Adipocyte (in vitro differentiated cells): ENCODE measurements around the gene NR1H2.

Experiments
- DNase-seq: peaks from one replicate; pipeline ENCODE4 v3.0.0-alpha.2; 2015; ENCODE audit warnings: low read depth
- H3K27me3 ChIP-seq: replicated peaks from 2 replicates; pipeline ENCODE4 v1.7.0; 2013; ENCODE audit warnings: mild to moderate bottlenecking, low read length, moderate library complexity; ENCODE audit not compliant: control insufficient read depth, insufficient read depth
- H3K36me3 ChIP-seq: 2 replicates; pipeline ENCODE4 v1.7.0; 2013; ENCODE audit warnings: low read length, mild to moderate bottlenecking, moderate library complexity; ENCODE audit not compliant: control insufficient read depth, insufficient read depth, severe bottlenecking
- H3K4me1 ChIP-seq: 2 replicates; pipeline ENCODE4 v1.7.0; 2013; ENCODE audit warnings: mild to moderate bottlenecking, low read length, moderate library complexity; ENCODE audit not compliant: control insufficient read depth, insufficient read depth
- H3K4me3 ChIP-seq: 2 replicates; pipeline ENCODE4 v1.7.0; 2013; ENCODE audit warnings: mild to moderate bottlenecking, low read length, moderate library complexity
- H3K9ac ChIP-seq: 2 replicates; pipeline ENCODE4 v1.7.0; 2013; ENCODE audit warnings: mild to moderate bottlenecking, low read length, moderate library complexity
- H3K9me3 ChIP-seq: 2 replicates; pipeline ENCODE4 v1.7.0; 2013; ENCODE audit warnings: mild to moderate bottlenecking, low read length, moderate library complexity; ENCODE audit not compliant: control insufficient read depth

Gene NR1H2

DNA sequence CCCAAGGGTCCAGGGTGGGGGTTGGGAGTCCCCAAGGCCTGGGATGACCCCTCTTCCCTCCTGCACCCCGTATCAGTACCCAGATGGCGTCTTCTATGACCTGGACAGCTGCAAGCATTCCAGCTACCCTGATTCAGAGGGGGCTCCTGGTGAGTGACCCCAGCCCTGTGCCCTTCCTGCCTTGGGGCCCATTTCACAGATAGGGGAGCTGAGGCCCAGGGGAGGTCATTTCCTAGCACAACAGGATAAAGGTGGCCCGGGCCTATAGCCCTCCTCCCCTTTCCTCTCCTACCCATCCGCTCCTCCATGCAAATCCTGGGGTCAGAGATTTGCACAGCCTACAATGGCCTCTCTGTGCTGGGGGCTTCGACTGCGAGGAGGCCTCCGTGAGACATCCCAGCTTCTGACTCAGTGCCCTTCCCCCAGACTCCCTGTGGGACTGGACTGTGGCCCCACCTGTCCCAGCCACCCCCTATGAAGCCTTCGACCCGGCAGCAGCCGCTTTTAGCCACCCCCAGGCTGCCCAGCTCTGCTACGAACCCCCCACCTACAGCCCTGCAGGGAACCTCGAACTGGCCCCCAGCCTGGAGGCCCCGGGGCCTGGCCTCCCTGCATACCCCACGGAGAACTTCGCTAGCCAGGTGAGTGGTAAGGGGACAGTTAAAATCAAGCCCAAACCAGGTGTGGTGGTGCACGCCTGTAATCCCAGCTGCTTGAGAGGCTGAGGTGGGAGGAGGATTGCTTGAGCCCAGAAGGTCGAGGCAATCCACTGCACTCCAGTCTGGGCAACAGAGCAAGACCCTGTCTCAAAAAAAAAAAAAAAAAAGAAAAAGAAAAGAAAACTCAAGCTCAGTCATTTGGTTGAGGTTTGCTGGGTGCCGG lies 46.4 kb downstream of the NR1H2 start:
- Histone ChIP-seq H3K9me3 (peaks cover 2% of the 10 kb centered on the region), H3K9ac (no peak overlapping the region), H3K4me3 (no peak overlapping the region), H3K27me3 (peaks cover 41% of the 10 kb centered on the region), H3K4me1 (no peaks in the 10 kb centered on the region), H3K36me3 (no peaks in the 10 kb centered on the region)
- DNase-seq, result no peak

DNA sequence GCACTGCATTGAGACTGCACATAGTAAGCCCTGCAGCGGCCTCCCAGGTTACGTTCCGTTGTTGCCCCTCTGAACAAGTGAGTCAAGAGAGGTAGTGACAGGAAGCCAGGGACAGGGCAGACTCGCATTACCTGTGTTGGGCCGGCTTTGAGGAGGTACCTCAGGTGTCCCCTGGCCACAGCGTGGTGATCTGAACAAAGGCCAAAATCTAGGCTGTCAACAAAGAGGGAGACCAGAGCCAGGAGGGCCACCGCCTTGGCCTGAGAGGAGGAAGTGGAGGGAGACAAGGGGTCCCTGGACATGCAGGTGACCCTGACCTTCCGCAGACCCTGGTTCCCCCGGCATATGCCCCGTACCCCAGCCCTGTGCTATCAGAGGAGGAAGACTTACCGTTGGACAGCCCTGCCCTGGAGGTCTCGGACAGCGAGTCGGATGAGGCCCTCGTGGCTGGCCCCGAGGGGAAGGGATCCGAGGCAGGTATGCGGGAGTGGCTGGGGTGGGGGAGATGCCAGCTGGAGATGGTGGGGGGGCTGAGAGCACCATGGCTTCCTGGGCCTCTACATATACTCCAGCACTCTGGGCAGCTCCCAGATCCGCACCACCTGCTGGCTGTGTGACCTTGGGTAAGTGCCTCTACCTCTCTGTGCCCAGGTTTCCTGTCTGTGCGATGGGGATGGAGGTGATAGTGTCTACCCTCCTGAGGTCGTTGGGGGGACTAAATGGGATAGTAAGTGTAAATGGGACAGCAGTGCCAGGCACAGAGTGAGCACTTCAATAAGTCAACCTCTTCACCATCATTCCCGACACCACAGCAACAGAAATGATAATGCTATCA lies 47.2 kb downstream of the NR1H2 start:
- DNase-seq, result no peak
- Histone ChIP-seq H3K4me1 (peaks cover 3% of the 10 kb centered on the region), H3K4me3 (no peak overlapping the region), H3K9me3 (peaks cover 2% of the 10 kb centered on the region), H3K36me3 (no peaks in the 10 kb centered on the region), H3K9ac (no peak overlapping the region), H3K27me3 (peaks cover 42% of the 10 kb centered on the region)

DNA sequence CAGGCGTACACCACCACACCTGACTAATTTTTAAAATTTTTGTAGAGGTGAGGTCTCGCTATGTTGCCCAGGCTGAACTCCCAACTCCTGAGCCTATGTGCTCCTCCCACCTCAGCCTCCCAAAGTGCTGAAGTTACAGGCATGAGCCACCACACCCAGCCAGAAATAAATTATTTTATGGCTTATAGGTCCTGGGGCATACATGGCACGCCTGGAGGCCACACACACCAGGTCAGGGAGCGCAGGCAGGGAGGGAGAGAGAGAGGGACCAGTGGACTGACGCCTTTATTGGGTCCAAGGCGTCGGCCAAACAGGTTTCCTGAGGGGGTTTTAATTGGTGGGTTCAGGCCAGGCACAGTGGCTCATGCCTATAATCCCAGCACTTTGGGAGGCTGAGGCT lies 49.3 kb downstream of the NR1H2 start:
- peaks cover 3% of the 10 kb centered on the region for H3K4me1 ChIP-seq
- no peak overlapping the region for H3K4me3 ChIP-seq
- DNase-seq, result no peak
- no peaks in the 10 kb centered on the region for H3K36me3 ChIP-seq
- peaks cover 2% of the 10 kb centered on the region for H3K9me3 ChIP-seq
- peaks cover 31% of the 10 kb centered on the region for H3K27me3 ChIP-seq
- H3K9ac ChIP-seq, result no peak overlapping the region

- H3K36me3 ChIP-seq, result no peaks in the 10 kb centered on the region
- H3K4me3 ChIP-seq, result no peak overlapping the region
- DNase-seq, result no peak
- peaks cover 35% of the 10 kb centered on the region for H3K27me3 ChIP-seq
- H3K9ac ChIP-seq, result peak overlapping the region; percentile 10
- peaks cover 6% of the 10 kb centered on the region for H3K4me1 ChIP-seq
- H3K9me3 ChIP-seq, result no peaks in the 10 kb centered on the region
Observed at GRCh38 chr19:50427318-50427925, 51.2 kb downstream of the NR1H2 start.

GRCh38 chr19:50427997-50428425 lies 51.8 kb downstream of the NR1H2 start:
- Histone ChIP-seq H3K4me3 (peak overlapping the region; percentile 28), H3K27me3 (peaks cover 38% of the 10 kb centered on the region)
- DNase-seq, result peak; percentile 69

DNA sequence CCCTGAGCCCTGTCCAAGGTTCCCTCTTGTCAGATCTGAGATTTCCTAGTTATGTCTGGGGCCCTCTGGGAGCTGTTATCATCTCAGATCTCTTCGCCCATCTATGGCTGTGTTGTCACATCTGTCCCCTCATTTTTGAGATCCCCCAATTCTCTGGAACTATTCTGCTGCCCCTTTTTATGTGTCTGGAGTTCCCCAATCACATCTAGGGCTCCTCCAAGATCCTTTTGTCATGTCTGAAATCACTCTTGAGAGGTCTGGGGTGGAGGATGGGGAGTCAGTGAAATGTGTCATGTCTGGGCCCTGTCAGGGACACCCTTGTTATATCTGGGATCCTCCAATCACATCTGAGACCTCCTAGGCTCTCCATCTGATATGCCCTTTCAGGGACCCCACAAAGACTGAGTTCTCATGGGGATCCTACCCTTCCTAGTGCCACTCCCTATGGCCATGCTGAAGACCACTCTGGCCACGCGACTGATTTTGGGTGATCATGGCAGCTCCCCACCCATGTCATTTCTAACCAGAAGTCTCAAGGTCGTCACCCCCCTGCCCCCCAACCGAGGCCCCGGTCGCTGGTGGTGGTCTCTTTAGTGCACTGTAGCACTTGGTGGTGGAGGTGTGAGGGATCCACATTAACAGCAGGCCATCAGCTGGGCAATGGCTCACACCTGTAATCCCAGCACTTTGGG lies 52.7 kb downstream of the NR1H2 start:
- no peak for DNase-seq
- H3K9me3 ChIP-seq, result no peaks in the 10 kb centered on the region
- H3K36me3 ChIP-seq, result no peaks in the 10 kb centered on the region
- peaks cover 38% of the 10 kb centered on the region for H3K27me3 ChIP-seq
- H3K9ac ChIP-seq, result no peak overlapping the region
- H3K4me3 ChIP-seq, result no peak overlapping the region
- peaks cover 6% of the 10 kb centered on the region for H3K4me1 ChIP-seq

More at GRCh38 chr19:50427997-50428425, 51.8 kb downstream of the NR1H2 start:
- H3K36me3 ChIP-seq, result no peaks in the 10 kb centered on the region
- H3K9me3 ChIP-seq, result no peaks in the 10 kb centered on the region
- H3K9ac ChIP-seq, result peak overlapping the region; percentile 10
- H3K4me1 ChIP-seq, result peaks cover 6% of the 10 kb centered on the region

- H3K9me3 ChIP-seq, result no peaks in the 10 kb centered on the region
- H3K4me1 ChIP-seq, result peaks cover 6% of the 10 kb centered on the region
- no peak overlapping the region for H3K9ac ChIP-seq
- no peaks in the 10 kb centered on the region for H3K36me3 ChIP-seq
- H3K4me3 ChIP-seq, result peak overlapping the region; percentile 70
- no peak for DNase-seq
- H3K27me3 ChIP-seq, result peaks cover 52% of the 10 kb centered on the region
Observed at GRCh38 chr19:50430888-50431342, 54.7 kb downstream of the NR1H2 start.

- no peaks in the 10 kb centered on the region for H3K9me3 ChIP-seq
- no peak overlapping the region for H3K9ac ChIP-seq
- H3K4me1 ChIP-seq, result peaks cover 6% of the 10 kb centered on the region
- peaks cover 57% of the 10 kb centered on the region for H3K27me3 ChIP-seq
- H3K36me3 ChIP-seq, result no peaks in the 10 kb centered on the region
- peak; percentile 89 for DNase-seq
- peak overlapping the region; percentile 70 for H3K4me3 ChIP-seq
Observed at GRCh38 chr19:50431343-50432220, 55.3 kb downstream of the NR1H2 start.

DNA sequence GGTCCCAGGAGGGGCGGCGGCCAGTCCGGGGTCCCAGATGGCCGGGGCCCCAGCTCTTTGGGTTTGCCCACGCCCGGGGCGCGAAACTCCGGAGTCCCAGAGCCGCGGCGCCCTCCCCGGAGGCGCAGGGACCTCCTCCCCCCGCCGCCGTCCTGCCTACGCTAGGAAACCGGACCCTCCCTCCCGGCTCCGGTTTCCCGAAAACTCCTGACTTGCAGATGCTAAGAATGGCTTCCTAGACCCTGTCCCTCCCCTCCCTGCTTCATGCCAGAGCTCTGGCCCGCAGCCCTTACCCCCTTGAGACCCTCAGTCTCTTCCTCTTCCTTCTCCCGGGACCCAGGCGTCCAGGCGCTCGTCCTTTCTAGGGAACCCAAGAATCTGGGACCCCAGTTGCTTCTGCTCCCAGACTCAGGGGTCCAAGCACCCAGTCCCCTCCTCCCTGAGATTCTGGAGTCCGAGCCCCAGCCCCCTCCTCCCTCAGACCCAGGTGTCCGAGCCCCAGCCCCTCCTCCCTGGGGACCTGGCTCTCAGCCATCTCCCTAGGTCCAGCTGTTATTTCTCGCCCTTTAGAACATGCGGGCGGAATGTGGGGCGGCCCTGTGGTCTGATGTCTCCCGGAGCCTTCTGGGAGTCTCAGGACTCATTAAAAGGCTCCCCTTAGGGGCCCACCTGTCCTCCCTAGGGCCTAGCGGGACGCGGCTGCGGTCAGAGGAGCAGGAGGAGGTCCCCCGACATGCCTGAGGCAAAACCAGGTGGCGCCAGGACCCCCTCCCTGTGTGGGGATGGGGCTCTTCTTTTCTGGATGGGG lies 56.2 kb downstream of the NR1H2 start, which contains the start of gene MYBPC2:
TSS of gene MYBPC2 (plus strand) at position 672 of the 808 bp plus-strand sequence. CDS start at position 734, 62 bp downstream.
- Histone ChIP-seq H3K4me1 (peaks cover 6% of the 10 kb centered on the region), H3K9me3 (no peaks in the 10 kb centered on the region), H3K4me3 (peak within 1 kb of the TSS; percentile 70), H3K9ac (no peak within 1 kb of the TSS), H3K36me3 (no peaks in the 10 kb centered on the region), H3K27me3 (peaks cover 57% of the 10 kb centered on the region)
- peak; percentile 42 for DNase-seq
